HCEC 1CT (cell line): Measurements from ENCODE around the gene C7.
"Not testable (repeated sequence)": the region's sequence is repeated elsewhere in the genome, so short reads cannot be mapped to it uniquely, and the experiment has no call there.

Experiments
- DNase-seq: peaks from one replicate; pipeline ENCODE4 v3.0.0-alpha.2; 2017

C7 gene

GRCh38 chr5:40995801-40996586 is 86.7 kb downstream of the C7 start:
- no peak for DNase-seq

GRCh38 chr5:40999142-40999541 is 89.8 kb downstream of the C7 start:
- DNase-seq, result no peak

DNA sequence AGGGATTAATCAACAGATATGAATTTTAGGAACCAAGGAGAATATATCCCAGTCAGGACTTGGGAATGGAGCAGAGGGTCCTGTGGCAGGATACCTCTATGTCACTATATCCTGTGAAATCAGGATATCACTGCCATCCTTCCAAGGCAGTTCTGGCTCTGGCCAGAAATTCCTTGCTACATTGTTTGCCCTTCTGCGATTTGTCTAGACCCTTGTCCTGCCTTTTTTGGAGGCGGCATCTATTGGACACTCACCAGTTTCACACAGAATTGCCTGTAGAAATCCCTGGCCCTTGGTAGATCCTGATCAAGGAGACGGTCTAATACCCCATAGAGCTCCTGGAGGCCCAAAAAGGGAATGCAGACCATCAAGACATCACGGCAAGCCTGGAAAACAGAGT is 90.7 kb downstream of the C7 start:
- no peak for DNase-seq

GRCh38 chr5:41003670-41004376 is 94.5 kb downstream of the C7 start:
- no peak for DNase-seq

GRCh38 chr5:41004931-41005330 is 95.6 kb downstream of the C7 start:
- DNase-seq, result no peak

- DNase-seq, result peak; percentile 58
These were observed 99.9 kb downstream of the C7 start for GRCh38 chr5:41009232-41009631.

DNA sequence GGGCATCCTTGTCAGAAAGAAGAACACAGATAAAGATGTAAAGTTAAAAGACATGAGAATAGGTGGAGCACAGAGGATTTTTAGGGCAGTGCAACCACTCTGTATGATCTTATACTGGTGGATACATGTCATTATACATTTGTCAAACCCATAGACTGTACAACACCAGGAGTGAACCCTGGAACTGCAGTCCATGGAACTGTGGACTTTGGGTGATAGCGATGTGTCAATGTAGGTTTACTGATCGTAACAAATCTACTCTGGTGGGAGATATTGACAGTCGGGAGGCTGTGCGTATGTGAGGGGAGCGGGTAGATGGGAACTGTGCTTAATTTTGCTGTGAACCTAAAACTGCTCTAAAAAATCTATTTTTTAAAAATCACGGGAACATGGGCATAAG is 101.3 kb downstream of the C7 start:
- DNase-seq, result no peak

- DNase-seq, result no peak
These were observed 103.0 kb downstream of the C7 start for GRCh38 chr5:41012318-41012717.

- not testable (repeated sequence) for DNase-seq
These were observed 113.3 kb downstream of the C7 start for GRCh38 chr5:41022600-41022999.
